Measurements from ENCODE around the gene CD96.
A peak's percentile ranks its signal among the peaks of the same experiment; 100 is the strongest.
"Not testable (repeated sequence)": the region's sequence is repeated elsewhere in the genome, so short reads cannot be mapped to it uniquely, and the experiment has no call there.

Gene CD96

GRCh38 chr3:111629018-111629417, 87.0 kb downstream of the CD96 start:
- DNase-seq, result not testable (repeated sequence)

GRCh38 chr3:111630638-111631037, 88.6 kb downstream of the CD96 start:
- not testable (repeated sequence) for DNase-seq

GRCh38 chr3:111635403-111635802, 93.4 kb downstream of the CD96 start:
- no peak for DNase-seq

GRCh38 chr3:111636366-111636885, 94.4 kb downstream of the CD96 start:
- no peak for DNase-seq

GRCh38 chr3:111639316-111639715, 97.3 kb downstream of the CD96 start:
- DNase-seq, result no peak

GRCh38 chr3:111648991-111649579, 107.1 kb downstream of the CD96 start:
- no peak for DNase-seq

GRCh38 chr3:111650378-111651275, 108.6 kb downstream of the CD96 start:
- DNase-seq, result no peak

- DNase-seq, result no peak
Observed at GRCh38 chr3:111652492-111653180, 110.6 kb downstream of the CD96 start.

GRCh38 chr3:111653766-111654165, 111.8 kb downstream of the CD96 start:
- DNase-seq, result no peak

GRCh38 chr3:111662012-111662411, 120.0 kb downstream of the CD96 start:
- no peak for DNase-seq

- DNase-seq, result no peak
Observed at GRCh38 chr3:111662907-111663306, 120.9 kb downstream of the CD96 start.

- no peak for DNase-seq
Observed at GRCh38 chr3:111666041-111666735, 124.2 kb downstream of the CD96 start.

GRCh38 chr3:111667170-111667569, 125.2 kb downstream of the CD96 start:
- no peak for DNase-seq

- peak; percentile 75 for DNase-seq
Observed at GRCh38 chr3:111667621-111668239, 125.7 kb downstream of the CD96 start.

- DNase-seq, result no peak
Observed at GRCh38 chr3:111668326-111668725, 126.3 kb downstream of the CD96 start.

GRCh38 chr3:111668888-111669488, 127.0 kb downstream of the CD96 start:
- DNase-seq, result no peak

GRCh38 chr3:111669926-111670630, 128.1 kb downstream of the CD96 start:
- no peak for DNase-seq

- not testable (repeated sequence) for DNase-seq
Observed at GRCh38 chr3:111672461-111672860, 130.5 kb downstream of the CD96 start.

GRCh38 chr3:111675846-111676210, 133.8 kb downstream of the CD96 start:
- no peak for DNase-seq

GRCh38 chr3:111676211-111677006, 134.4 kb downstream of the CD96 start:
- DNase-seq, result peak; percentile 27

All from stimulated activated CD4-positive, alpha-beta T cell treated with anti-CD3 and anti-CD28 coated beads, Interleukin-15, amount 100 ng/mL, for 24 hours (primary cell).